SHP77 (cell line): Measurements from ENCODE around the gene ZNF469.
"Not testable (repeated sequence)": the region's sequence is repeated elsewhere in the genome, so short reads cannot be mapped to it uniquely, and the experiment has no call there.

ENCODE experiments used
- DNase-seq, 2 experiments: peaks; one replicate each; lab custom pipeline; 2025; lab: John Stamatoyannopoulos, UW

ZNF469 gene

GRCh38 chr16:88393034-88393433 is 10.3 kb downstream of the ZNF469 start:
- DNase-seq = no peak

- DNase-seq = no peak
Measured at GRCh38 chr16:88393571-88393970, 10.8 kb downstream of the ZNF469 start.

DNA sequence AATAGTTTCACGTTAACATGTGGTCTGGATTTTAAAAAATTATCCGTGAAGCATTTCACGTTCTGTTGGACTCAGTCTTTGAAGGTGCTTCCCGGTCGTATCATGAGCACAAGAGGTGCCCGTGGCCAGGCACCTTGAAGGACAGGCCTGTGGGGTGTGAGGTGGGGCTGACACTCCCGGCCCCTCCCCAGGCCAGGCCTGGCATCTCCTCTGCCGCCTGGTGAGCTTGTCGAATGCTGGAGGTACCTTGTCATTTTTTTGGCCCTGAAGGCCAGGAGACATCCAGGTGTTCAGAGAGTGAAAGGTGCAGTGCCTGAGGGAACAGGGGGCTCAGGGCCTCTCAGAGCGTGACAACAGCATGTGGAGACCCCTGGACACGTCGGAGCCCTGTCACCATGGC is 11.7 kb downstream of the ZNF469 start:
- no peak for DNase-seq

- DNase-seq = no peak
Measured at GRCh38 chr16:88395669-88396584, 13.2 kb downstream of the ZNF469 start.

DNA sequence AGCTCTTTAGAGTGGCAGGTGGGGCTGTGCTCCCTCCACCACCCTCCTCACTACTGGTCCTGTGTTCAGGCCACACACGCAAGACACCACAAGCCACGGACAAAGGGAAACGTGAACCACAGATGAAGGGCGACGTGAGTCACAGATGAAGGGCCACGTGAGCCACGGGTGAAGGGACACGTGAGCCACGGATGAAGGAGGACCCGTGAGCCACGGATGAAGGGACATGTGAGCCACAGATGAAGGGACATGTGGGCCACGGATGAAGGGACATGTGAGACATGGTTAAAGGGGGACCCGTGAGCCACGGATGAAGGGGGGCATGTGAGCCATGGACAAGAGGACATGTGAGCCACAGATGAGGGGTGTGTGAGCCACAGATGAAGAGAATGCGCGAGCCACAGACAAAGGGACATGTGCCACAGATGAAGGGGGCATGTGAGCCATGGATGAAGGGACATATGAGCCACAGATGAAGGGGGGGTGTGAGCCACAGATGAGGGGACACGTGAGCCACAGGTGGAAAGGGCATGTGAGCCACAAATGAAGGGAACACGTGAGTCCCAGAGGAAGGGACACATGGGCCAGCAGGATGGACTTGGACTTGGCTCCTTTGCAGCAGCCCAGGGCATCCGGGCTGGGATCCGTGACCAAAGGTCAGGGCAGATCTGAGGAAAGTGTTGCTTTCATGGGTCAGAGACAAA is 15.6 kb downstream of the ZNF469 start:
- DNase-seq = no peak

DNA sequence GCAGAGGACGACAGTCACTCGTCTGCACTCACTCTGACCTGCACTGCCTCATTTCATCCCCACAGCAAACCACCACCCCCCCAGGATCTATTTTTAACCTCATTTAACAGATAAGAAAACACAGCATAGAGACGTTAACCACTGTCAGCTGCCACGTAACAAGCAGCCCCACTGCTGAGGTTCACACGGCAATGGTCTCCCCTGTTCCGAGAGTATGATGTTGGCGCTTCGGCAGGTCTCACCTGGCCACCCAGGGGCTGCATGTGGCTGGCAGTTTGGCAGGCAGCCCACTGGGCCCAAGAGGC is 16.1 kb downstream of the ZNF469 start:
- DNase-seq = no peak

- no peak for DNase-seq
Measured at GRCh38 chr16:88400186-88400585, 17.4 kb downstream of the ZNF469 start.

DNA sequence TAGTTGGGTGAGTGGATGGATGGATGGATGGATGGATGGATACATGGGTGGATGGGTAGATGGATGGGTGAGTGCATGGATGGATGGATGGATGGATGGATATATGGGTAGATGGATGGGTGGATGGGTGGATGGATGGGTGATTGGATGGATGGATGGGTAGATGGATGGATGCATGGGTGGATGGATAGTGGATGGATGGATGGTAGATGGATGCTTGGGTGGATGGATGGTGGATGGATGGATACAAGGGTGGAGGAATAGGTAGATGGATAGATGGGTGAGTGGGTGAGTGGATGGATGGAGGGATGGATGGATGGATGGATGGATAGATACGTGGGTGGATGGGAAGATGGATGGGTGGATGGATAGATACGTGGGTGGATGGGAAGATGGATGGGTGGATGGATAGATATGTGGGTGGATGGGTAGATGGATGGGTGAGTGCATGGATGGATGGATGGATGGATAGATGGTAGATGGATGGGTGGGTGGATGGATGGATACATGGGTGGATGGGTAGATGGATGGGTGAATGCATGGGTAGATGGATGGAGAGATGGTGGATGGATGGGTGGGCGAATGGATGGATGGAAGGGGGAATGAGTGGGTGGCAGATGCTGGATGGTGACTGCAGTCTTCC is 19.0 kb downstream of the ZNF469 start:
- DNase-seq = no peak

DNA sequence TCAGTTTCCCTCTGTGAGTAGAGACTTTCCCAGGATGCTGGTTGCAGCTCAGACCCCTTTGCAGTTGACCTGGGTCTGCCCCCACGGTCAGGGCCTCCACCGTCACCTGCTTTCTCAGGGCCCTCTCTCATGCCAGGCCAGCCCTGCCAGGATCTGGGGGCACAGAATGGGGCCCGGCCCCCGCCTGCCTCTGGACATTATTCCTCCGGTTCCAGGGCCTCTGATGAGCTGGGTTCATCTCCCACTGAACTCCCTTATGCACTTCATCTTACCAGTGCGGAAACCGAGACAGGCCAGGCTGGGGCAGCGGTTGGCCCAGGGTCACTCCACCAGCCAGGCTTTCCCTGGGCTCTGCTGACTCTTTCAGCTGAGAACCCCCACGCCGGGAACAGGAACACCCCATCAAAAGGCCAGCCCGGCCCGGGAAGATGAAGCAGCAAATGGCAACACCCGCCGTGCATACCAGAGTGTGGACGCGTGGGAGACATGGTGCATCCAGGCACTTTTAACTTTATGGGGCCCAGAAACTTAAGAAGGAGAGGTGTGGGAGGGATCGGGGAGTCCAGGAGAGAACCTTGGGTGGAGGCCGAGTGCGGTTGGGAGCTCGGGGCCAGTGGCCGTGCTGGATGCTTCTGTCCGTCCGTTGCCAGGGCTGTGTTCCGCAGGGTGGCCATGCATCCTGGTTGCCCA is 19.9 kb downstream of the ZNF469 start:
- no peak for DNase-seq

- DNase-seq = no peak
Measured at GRCh38 chr16:88403794-88404581, 21.2 kb downstream of the ZNF469 start.

DNA sequence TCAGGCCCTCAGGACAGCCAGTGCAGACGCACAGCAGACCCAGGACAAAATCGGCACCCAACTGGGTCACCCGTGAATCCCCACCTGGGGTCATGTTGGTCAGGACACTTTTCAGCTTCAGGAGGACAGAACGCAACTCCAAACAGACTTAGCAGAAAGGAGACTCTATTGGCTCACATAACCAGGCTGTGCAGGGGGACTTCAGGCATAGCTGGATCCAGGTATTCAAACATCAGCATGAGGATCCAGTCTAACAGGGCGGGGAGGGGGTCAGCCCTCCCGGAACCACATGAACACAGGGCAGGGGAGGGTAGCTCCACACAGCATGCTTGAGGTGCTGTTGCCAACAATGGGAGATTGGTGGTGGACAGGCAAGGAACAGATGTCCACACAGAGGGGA is 22.0 kb downstream of the ZNF469 start:
- no peak for DNase-seq

DNA sequence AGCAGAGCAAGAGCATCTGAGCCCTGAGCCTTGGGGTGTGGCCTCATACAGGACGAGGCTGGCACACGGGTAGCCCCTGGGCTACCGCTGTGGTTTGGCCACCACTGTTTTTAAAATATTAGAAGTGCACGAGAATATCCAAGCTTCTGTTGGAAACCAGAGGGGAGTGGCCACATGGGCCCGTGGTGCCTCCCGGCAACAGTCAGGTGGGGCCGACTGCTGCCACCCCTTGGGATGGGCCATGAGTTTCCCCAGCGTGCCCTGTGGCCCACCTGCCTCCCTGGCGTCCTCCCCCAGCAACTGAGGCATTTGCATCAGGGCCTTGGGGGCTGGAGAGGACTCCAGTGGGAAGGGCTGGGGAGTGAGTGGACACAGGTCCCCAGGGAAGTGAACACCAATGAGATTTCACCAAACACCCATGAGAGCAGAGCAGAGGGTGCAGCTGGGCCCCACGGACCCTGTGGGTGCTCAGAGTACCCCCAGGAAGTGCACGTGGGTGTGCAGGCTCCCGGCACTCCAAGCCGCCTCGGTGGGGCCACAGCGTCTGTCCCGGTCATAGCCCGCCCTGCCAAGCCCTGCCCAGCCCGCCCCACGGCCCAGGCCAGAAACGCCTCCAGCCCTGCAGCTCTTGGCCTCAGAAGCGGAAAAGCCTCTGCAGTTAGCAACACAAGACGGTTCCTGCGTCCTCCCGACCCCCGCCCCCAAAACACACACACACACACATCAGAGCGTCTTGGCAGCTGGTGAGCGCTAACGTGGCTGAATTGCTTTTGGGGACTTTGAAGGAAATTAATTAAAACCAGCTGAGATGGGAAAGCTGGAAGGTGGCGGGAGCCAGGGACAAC is 22.7 kb downstream of the ZNF469 start:
- no peak for DNase-seq

DNA sequence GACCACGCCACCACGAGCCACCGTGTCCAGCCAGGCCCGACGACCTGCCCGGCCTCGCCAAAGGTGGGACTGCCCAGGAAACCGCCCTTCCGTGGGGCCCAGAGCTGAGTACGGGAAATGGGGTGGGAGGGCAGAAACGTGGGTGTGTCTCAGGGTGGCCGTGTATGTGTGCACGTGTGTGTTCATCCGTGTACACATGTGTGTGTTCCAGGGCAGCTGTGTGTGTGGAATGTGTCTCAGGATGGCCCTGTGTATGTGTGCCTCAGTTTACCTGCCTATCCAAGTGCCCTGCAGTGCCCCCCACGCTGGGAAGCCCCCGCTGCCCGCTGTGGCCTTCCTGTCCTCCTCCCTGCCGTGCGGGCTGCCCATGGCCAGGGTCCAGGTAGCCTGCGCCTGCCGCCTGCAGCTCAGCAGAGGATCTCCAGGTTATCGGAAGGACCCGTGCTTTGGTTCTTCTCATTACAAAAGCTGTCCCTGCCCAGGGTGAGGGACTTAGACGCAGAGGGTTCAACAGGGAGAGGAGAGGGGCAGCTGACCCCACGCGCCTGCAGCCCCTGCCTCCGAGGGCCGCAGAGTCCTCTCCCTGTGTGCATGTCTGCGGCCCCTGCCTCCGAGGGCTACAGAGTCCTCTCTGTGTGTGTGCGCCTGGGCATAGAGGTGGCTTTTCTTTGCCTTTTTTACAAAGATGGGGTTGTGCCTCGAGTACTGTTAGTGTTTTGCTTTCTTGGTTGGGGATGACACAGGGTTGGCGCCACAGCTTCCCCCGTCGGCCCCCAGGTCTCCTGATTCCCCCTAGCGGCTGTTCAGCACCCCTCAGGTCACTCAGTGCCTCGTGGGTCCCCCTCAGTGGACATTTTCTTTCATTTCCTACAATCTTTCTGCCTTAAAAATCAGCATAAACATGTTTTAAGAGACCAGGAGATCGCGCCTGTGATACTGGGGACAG is 23.6 kb downstream of the ZNF469 start:
- DNase-seq = peak; percentile 27 to 63

- peak in 1 of 2 experiments; percentile 63 for DNase-seq
Measured at GRCh38 chr16:88407042-88407420, 24.3 kb downstream of the ZNF469 start.

GRCh38 chr16:88407807-88408206 is 25.0 kb downstream of the ZNF469 start:
- no peak for DNase-seq

GRCh38 chr16:88408561-88409142 is 25.9 kb downstream of the ZNF469 start:
- DNase-seq = no peak

DNA sequence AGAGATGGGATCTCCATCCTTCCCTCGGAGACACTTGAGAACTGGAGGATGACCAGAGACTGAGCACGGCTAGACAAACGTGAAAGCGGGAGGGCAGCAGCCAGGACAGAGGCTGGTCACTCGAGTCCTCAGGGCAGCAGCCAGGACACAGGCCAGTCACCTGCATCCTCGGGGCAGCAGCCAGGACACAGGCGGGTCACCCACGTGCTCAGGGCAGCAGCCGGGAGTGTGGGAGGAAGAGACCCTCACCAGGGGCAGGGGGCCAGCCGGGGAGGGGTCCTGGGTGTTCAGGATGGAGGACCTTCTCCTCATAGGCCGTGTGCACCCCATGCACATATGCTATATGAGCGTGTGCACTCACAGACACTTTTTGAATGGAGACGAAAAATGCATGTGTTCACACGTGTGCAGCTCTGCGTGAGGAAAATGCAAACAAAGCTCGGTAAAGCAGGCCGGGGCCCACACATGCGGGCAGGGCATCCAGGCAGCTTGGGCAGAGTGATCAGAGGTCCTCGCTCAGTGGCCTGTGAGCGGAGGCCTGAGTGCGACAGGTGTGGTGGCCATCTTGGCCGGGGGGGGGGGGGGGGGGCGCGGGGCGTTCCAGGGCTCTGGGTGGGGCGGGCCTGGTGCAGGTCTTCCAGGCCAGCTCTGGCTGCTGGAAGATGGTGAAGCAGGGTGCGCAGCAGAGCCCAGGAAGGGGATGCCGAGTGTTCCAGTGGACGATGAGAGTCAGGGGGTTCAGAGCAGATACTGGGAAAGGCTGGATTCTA is 26.7 kb downstream of the ZNF469 start:
- DNase-seq = no peak

GRCh38 chr16:88410297-88410968 is 27.7 kb downstream of the ZNF469 start:
- not testable (repeated sequence) for DNase-seq
